PC-3 (cell line): ENCODE data around the gene EDDM3A. TPM values are rescaled to one million over a fixed set of nuclear protein-coding genes. Genes with fewer than 3 reads are reported as not detected.

Source experiments
- ATAC-seq: fragments of 200-7000 bp; cut with Tn5 transposase; 2 replicates; pipeline ENCODE4 v1.9.1; 2020; ENCODE audit warnings: mild to moderate bottlenecking, moderate library complexity
- BruUV-seq: library from RNA; stranded (reverse); fragments of 400-500 nt; replicated peaks from 2 replicates; lab custom pipeline; 2021; lab: Mats Ljungman, UMichigan
- CTCF ChIA-PET: fragments of 300-600 bp; sonication (Branson Sonifier 250); formaldehyde crosslinking; loops from one replicate; lab custom pipeline; 2022; ENCODE audit warnings: antibody characterized with exemption; lab: Charles Lee
- POLR2A ChIA-PET: fragments of 300-600 bp; sonication (Branson Sonifier 250); formaldehyde crosslinking; loops from one replicate; lab custom pipeline; 2022; ENCODE audit warnings: antibody characterized with exemption; ENCODE audit not compliant: unreplicated experiment; lab: Charles Lee
- DNase-seq: peaks from one replicate; pipeline ENCODE4 v3.0.0-alpha.2; 2015
- H2AFZ ChIP-seq: fragments of 300-600 bp; sonication (generic); 2 replicates; pipeline ENCODE4 v1.6.0; 2016; ENCODE audit warnings: antibody characterized with exemption, low read length
- H3F3A ChIP-seq: fragments of 300-600 bp; sonication (generic); one replicate; pipeline ENCODE4 v1.6.0; 2017; ENCODE audit warnings: antibody characterized with exemption, low read length, control low read depth, mild to moderate bottlenecking; ENCODE audit not compliant: unreplicated experiment
- H3K27ac ChIP-seq: fragments of 300-600 bp; sonication (generic); 2 replicates; pipeline ENCODE4 v1.5.1; 2016; ENCODE audit warnings: mild to moderate bottlenecking, low read length
- H3K27me3 ChIP-seq: fragments of 300-600 bp; sonication (generic); 2 replicates; pipeline ENCODE4 v1.6.1; 2016; ENCODE audit warnings: low read length, mixed read lengths
- H3K36me3 ChIP-seq: fragments of 300-600 bp; sonication (generic); 2 replicates; pipeline ENCODE4 v1.6.1; 2016; ENCODE audit warnings: low read depth, mixed run types, low read length, mixed read lengths
- H3K4me1 ChIP-seq: fragments of 300-600 bp; sonication (generic); 2 replicates; pipeline ENCODE4 v1.5.1; 2016; ENCODE audit warnings: low read length; ENCODE audit not compliant: insufficient read depth
- H3K4me2 ChIP-seq: fragments of 300-600 bp; sonication (generic); 2 replicates; pipeline ENCODE4 v1.6.0; 2016; ENCODE audit warnings: low read length
- H3K4me3 ChIP-seq: fragments of 300-600 bp; sonication (generic); 2 replicates; pipeline ENCODE4 v1.5.1; 2016; ENCODE audit warnings: mild to moderate bottlenecking, low read length, mixed read lengths
- H3K79me2 ChIP-seq: fragments of 300-600 bp; sonication (generic); 2 replicates; pipeline ENCODE4 v1.6.1; 2017; ENCODE audit warnings: low read length, mixed read lengths
- H3K9ac ChIP-seq: fragments of 300-600 bp; sonication (generic); 2 replicates; pipeline ENCODE4 v1.6.0; 2016; ENCODE audit warnings: mild to moderate bottlenecking, low read length
- H3K9me2 ChIP-seq: fragments of 300-600 bp; sonication (generic); replicated peaks from 2 replicates; pipeline ENCODE4 v1.6.1; 2016; ENCODE audit warnings: mixed run types, low read length, mixed read lengths
- H3K9me3 ChIP-seq: fragments of 300-600 bp; sonication (generic); 2 replicates; pipeline ENCODE4 v1.6.1; 2016; ENCODE audit warnings: low read length, mixed read lengths
- H4K20me1 ChIP-seq: fragments of 300-600 bp; sonication (generic); 2 replicates; pipeline ENCODE4 v1.6.1; 2016; ENCODE audit warnings: low read length, mixed read lengths
- EZH2 ChIP-seq: fragments of 300-600 bp; sonication (generic); IDR thresholded peaks from one replicate; pipeline ENCODE4 v1.6.1; 2017; ENCODE audit warnings: antibody characterized with exemption, mild to moderate bottlenecking, low read length; ENCODE audit not compliant: unreplicated experiment
- EZH2phosphoT487 ChIP-seq: fragments of 300-600 bp; sonication (generic); IDR thresholded peaks from 2 replicates; pipeline ENCODE4 v1.6.1; 2018; ENCODE audit warnings: mild to moderate bottlenecking, antibody characterized with exemption, low read length, borderline replicate concordance
- intact Hi-C: fragments of 100-400 bp; cut with micrococcal nuclease; formaldehyde crosslinking; loops from 2 replicates; pipeline ENCODE4 v1.9.0; 2023
- total RNA-seq: library from RNA; depleted of rRNA; stranded (reverse); fragments of >200 nt; gene quantifications from 2 replicates; pipeline ENCODE4 v1.2.3, GENCODE V29; 2014
- TF ChIP-seq, protein P1 (sequence below): fragments of 300-600 bp; sonication (generic); conservative IDR thresholded peaks from 2 replicates; pipeline ENCODE4 v1.5.1; 2017; ENCODE audit warnings: antibody characterized with exemption, low read depth, mild to moderate bottlenecking, low read length

Gene EDDM3A
- total RNA-seq, 1 experiment from 2014 or later, result not detected

DNA sequence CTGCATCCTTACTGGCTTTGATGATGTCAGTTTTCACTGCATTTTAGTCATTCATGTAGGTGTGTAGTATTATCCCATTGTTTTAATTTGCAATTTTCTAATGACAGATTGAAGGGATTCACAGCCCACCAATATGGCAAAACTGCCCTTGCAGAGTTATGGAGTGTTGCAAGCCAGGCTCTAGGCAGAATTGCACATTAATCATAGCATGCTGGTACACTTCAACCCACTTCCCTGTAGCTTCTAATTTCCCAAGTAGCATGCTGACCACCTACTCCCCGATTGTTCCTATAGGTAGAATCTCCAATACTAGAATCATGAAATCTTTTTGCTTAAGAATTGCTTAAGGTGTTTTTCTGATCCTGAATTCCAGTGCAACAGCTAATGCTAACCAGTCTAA, 30.2 kb downstream of the EDDM3A start:
- no peak overlapping the region for H3K4me3 ChIP-seq
- no peaks in the 10 kb centered on the region for H4K20me1 ChIP-seq
- POLR2A ChIA-PET, result no interaction called here
- no peaks in the 10 kb centered on the region for H3K4me1 ChIP-seq
- DNase-seq, result no peak
- no peak overlapping the region for H2AFZ ChIP-seq
- BruUV-seq, result no TSS peak
- no peaks in the 10 kb centered on the region for H3F3A ChIP-seq
- H3K27ac ChIP-seq, result no peak overlapping the region
- no peak overlapping the region for H3K9ac ChIP-seq
- intact Hi-C loops, result no loop called here
- peaks cover 58% of the 10 kb centered on the region for H3K27me3 ChIP-seq
- CTCF ChIA-PET, result no interaction called here
- TF ChIP-seq EZH2, result no peak
- TF ChIP-seq, protein P1, sequence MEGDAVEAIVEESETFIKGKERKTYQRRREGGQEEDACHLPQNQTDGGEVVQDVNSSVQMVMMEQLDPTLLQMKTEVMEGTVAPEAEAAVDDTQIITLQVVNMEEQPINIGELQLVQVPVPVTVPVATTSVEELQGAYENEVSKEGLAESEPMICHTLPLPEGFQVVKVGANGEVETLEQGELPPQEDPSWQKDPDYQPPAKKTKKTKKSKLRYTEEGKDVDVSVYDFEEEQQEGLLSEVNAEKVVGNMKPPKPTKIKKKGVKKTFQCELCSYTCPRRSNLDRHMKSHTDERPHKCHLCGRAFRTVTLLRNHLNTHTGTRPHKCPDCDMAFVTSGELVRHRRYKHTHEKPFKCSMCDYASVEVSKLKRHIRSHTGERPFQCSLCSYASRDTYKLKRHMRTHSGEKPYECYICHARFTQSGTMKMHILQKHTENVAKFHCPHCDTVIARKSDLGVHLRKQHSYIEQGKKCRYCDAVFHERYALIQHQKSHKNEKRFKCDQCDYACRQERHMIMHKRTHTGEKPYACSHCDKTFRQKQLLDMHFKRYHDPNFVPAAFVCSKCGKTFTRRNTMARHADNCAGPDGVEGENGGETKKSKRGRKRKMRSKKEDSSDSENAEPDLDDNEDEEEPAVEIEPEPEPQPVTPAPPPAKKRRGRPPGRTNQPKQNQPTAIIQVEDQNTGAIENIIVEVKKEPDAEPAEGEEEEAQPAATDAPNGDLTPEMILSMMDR, result no peak
- no peak for ATAC-seq
- no peaks in the 10 kb centered on the region for H3K36me3 ChIP-seq
- H3K4me2 ChIP-seq, result no peak overlapping the region
- no peaks in the 10 kb centered on the region for H3K9me3 ChIP-seq
- H3K9me2 ChIP-seq, result no peaks in the 10 kb centered on the region
- no peaks in the 10 kb centered on the region for H3K79me2 ChIP-seq

DNA sequence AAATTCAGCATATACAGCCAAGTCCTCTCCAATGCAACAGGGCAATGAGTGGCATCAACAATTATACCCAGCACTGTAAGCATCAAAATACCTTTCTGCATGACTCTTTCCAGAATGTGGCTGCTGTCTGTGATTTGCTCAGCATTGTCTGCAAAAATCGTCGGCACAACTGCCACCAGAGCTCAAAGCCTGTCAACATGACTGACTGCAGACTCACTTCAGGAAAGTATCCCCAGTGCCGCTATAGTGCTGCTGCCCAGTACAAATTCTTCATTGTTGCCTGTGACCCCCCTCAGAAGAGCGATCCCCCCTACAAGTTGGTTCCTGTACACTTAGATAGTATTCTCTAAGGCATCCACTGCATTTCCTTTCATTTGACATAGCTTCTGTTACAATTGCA, 36.1 kb downstream of the EDDM3A start:
- no peak overlapping the region for H3K4me3 ChIP-seq
- ChIA-PET CTCF (no interaction called here), POLR2A (interaction anchor here (0.7 kb wide), 1 partner anchor 173 kb away, joined by 5 read pairs; no protein-coding TSS in a partner anchor)
- no TSS peak for BruUV-seq
- peaks cover 4% of the 10 kb centered on the region; the same call in 1 of the 2 replicates for H3K4me1 ChIP-seq
- no peaks in the 10 kb centered on the region for H3K36me3 ChIP-seq
- no peak for TF ChIP-seq EZH2phosphoT487
- TF ChIP-seq EZH2, result no peak
- TF ChIP-seq, protein P1, result no peak
- peaks cover 45% of the 10 kb centered on the region for H3K27me3 ChIP-seq
- intact Hi-C loops, result no loop called here
- 0 out of 2 replicates have a peak overlapping the region, but pooled peaks have one; percentile 9 for H2AFZ ChIP-seq
- no peaks in the 10 kb centered on the region for H4K20me1 ChIP-seq
- H3K9me2 ChIP-seq, result no peaks in the 10 kb centered on the region
- H3K27ac ChIP-seq, result no peak overlapping the region
- DNase-seq, result no peak
- H3K9ac ChIP-seq, result no peak overlapping the region
- no peaks in the 10 kb centered on the region for H3F3A ChIP-seq
- H3K4me2 ChIP-seq, result peak overlapping the region; percentile 15; the same call in 1 of the 2 replicates
- ATAC-seq, result no peak
- no peaks in the 10 kb centered on the region for H3K9me3 ChIP-seq
- no peaks in the 10 kb centered on the region for H3K79me2 ChIP-seq

DNA sequence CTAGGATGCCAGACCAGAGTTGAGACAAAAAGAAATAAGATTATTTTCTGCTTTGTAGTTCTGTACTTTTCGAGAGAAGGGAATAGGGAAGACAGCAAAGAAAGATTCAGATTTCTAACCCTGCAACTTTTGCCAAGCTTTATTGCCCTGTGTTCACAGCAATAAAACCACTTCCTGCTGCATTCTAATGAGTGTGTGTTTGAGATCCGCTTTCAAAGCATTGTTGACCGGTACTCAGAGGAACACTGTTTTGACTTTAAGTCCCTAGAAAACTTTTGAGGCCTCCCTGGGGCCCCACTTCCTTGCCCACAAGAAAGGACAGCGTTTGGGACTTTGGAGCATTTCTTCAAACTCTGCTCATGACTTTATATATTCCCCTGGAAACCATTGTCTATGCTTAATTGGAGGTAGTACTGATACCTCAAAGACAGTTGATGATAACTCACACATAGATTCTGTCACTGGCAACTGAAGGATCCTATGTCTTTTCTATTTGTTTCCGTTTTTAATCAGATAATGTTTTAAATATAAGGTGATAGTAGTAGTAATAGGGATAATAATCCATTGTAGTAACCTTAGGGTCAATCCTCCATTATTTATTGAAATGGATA, 36.7 kb downstream of the EDDM3A start:
- Histone ChIP-seq H3K27me3 (peaks cover 44% of the 10 kb centered on the region), H3K9me2 (no peaks in the 10 kb centered on the region), H3K4me3 (no peak overlapping the region), H4K20me1 (no peaks in the 10 kb centered on the region), H2AFZ (0 out of 2 replicates have a peak overlapping the region, but pooled peaks have one; percentile 9), H3K4me1 (peaks cover 4% of the 10 kb centered on the region; the same call in 1 of the 2 replicates), H3K79me2 (no peaks in the 10 kb centered on the region), H3K27ac (no peak overlapping the region), H3K9ac (no peak overlapping the region), H3K9me3 (no peaks in the 10 kb centered on the region), H3F3A (no peaks in the 10 kb centered on the region), H3K4me2 (peak overlapping the region; percentile 15), H3K36me3 (no peaks in the 10 kb centered on the region)
- ATAC-seq (peak; percentile 57; the same call in 1 of the 2 replicates), DNase-seq (peak; percentile 31)
- ChIA-PET CTCF (no interaction called here), POLR2A (interaction anchor here (0.7 kb wide), 1 partner anchor 173 kb away, joined by 5 read pairs; no protein-coding TSS in a partner anchor)
- intact Hi-C loops, result no loop called here
- no TSS peak for BruUV-seq
- TF ChIP-seq EZH2phosphoT487, result no peak
- TF ChIP-seq, protein P1, result no peak
- TF ChIP-seq EZH2, result no peak
